HepG2 (cell line): ENCODE measurements around the gene RTEL1. TPM values are rescaled to one million over a fixed set of nuclear protein-coding genes. Genes with fewer than 3 reads are reported as not detected.

ENCODE experiments used
- CBX1 ChIP-seq: IDR thresholded peaks from one replicate; pipeline ENCODE4 v1.6.1; 2016; ENCODE audit warnings: antibody characterized with exemption, low read depth
- CCDC6 ChIP-seq: sonication (generic); formaldehyde crosslinking; IDR thresholded peaks from 2 replicates; pipeline ENCODE4 v1.8.1; 2022; ENCODE audit warnings: mild to moderate bottlenecking, missing genetic modification reagents, moderate library complexity
- ETV6 ChIP-seq: sonication (generic); formaldehyde crosslinking; conservative IDR thresholded peaks from 2 replicates; pipeline ENCODE4 v1.4.0; 2020; ENCODE audit warnings: missing genetic modification reagents
- MBD4 ChIP-seq: IDR thresholded peaks from 2 replicates; pipeline ENCODE4 v1.6.1; 2012; ENCODE audit warnings: low read length, inconsistent platforms, borderline replicate concordance
- MTA3 ChIP-seq: sonication (generic); formaldehyde crosslinking; IDR thresholded peaks from 2 replicates; pipeline ENCODE4 v1.4.0; 2020; ENCODE audit warnings: missing genetic modification reagents
- NFYC ChIP-seq: IDR thresholded peaks from 2 replicates; pipeline ENCODE4 v1.6.1; 2016; ENCODE audit warnings: missing genetic modification reagents, missing compliant biosample characterization
- RBFOX2 ChIP-seq: fragments of 200-400 bp; formaldehyde crosslinking; IDR thresholded peaks from 2 replicates; pipeline ENCODE4 v1.6.1; 2017; ENCODE audit warnings: low read depth, mild to moderate bottlenecking, low read length
- RORA ChIP-seq: sonication (generic); formaldehyde crosslinking; IDR thresholded peaks from 2 replicates; pipeline ENCODE4 v1.5.0; 2020; ENCODE audit warnings: mild to moderate bottlenecking, missing genetic modification reagents, moderate library complexity
- SIN3A ChIP-seq: IDR thresholded peaks from 2 replicates; pipeline ENCODE4 v1.6.1; 2011; ENCODE audit warnings: low read depth, mild to moderate bottlenecking, control low read depth, low read length, borderline replicate concordance
- SMAD1 ChIP-seq: sonication (generic); formaldehyde crosslinking; IDR thresholded peaks from 2 replicates; pipeline ENCODE4 v1.4.0; 2020; ENCODE audit warnings: missing genetic modification reagents, low read depth, mild to moderate bottlenecking, borderline replicate concordance
- SMARCE1 ChIP-seq: fragments of 450-650 bp; IDR thresholded peaks from 2 replicates; pipeline ENCODE4 v1.6.1; 2017; ENCODE audit warnings: borderline replicate concordance
- SMC3 ChIP-seq: IDR thresholded peaks from 2 replicates; pipeline ENCODE4 v1.6.1; 2011; ENCODE audit warnings: low read length, improper control_type of control experiment
- SPEN ChIP-seq: sonication (generic); formaldehyde crosslinking; IDR thresholded peaks from 2 replicates; pipeline ENCODE4 v1.5.1; 2020; ENCODE audit warnings: low read depth, mild to moderate bottlenecking, missing genetic modification reagents
- SRSF1 ChIP-seq: fragments of 200-400 bp; formaldehyde crosslinking; optimal IDR thresholded peaks from 2 replicates; pipeline ENCODE3; 2017; ENCODE audit warnings: mild to moderate bottlenecking, low read depth, low read length, moderate library complexity
- YEATS4 ChIP-seq: sonication (generic); formaldehyde crosslinking; IDR thresholded peaks from 2 replicates; pipeline ENCODE4 v1.4.0; 2020; ENCODE audit warnings: missing genetic modification reagents, borderline replicate concordance
- ZBTB1 ChIP-seq: sonication (generic); formaldehyde crosslinking; IDR thresholded peaks from 2 replicates; pipeline ENCODE4 v1.4.0; 2020; ENCODE audit warnings: missing genetic modification reagents, borderline replicate concordance
- ZBTB20 ChIP-seq: sonication (generic); formaldehyde crosslinking; IDR thresholded peaks from 2 replicates; pipeline ENCODE4 v1.8.1; 2023; ENCODE audit warnings: missing genetic modification reagents, low read depth, mild to moderate bottlenecking, borderline replicate concordance
- ZNF235 ChIP-seq: sonication (generic); formaldehyde crosslinking; IDR thresholded peaks from 2 replicates; pipeline ENCODE4 v1.8.1; 2023; ENCODE audit warnings: mild to moderate bottlenecking, missing genetic modification reagents, borderline replicate concordance
- ZNF292 ChIP-seq: sonication (generic); formaldehyde crosslinking; IDR thresholded peaks from 2 replicates; pipeline ENCODE4 v1.8.1; 2022; ENCODE audit warnings: mild to moderate bottlenecking, low read depth, missing genetic modification reagents, borderline replicate concordance
- ZNF543 ChIP-seq: sonication (generic); formaldehyde crosslinking; IDR thresholded peaks from 2 replicates; pipeline ENCODE4 v1.4.0; 2020; ENCODE audit warnings: mild to moderate bottlenecking, missing genetic modification reagents
- ZNF713 ChIP-seq: sonication (generic); formaldehyde crosslinking; IDR thresholded peaks from 2 replicates; pipeline ENCODE4 v1.4.0; 2020; ENCODE audit warnings: mild to moderate bottlenecking, missing genetic modification reagents
- ZSCAN30 ChIP-seq: sonication (generic); formaldehyde crosslinking; IDR thresholded peaks from 2 replicates; pipeline ENCODE4 v1.5.0; 2020; ENCODE audit warnings: mild to moderate bottlenecking, missing genetic modification reagents
- polyA plus RNA-seq, 8 experiments: library from polyadenylated mRNA; depleted of rRNA in 3 of 8; stranded (reverse) in 7 of 8; unstranded in 1 of 8; fragments of >200 nt; fragmentation: Illumina TruSeq in 4 of 8; extraction: Trizol in 4 of 8; gene quantifications; 2 replicates each; pipeline versions ENCODE4 v1.2.1 to v1.2.3, GENCODE V29; 2011 to 2016; ENCODE audit warnings: low read depth in 4 of 8, missing spikeins in 1 of 8, mixed read lengths in 1 of 8; ENCODE audit not compliant: insufficient read depth in 1 of 8
- total RNA-seq, 5 experiments: library from RNA; depleted of rRNA; stranded (reverse); fragments of >200 nt; fragmentation: Illumina TruSeq; extraction: Trizol; gene quantifications; 2 replicates each; pipeline ENCODE4 v1.2.3, GENCODE V29; 2016; ENCODE audit warnings: low read depth in 1 of 5
- TF ChIP-seq, protein P1 (sequence below): sonication (generic); formaldehyde crosslinking; IDR thresholded peaks from 2 replicates; pipeline ENCODE4 v1.9.0; 2021; ENCODE audit warnings: missing genetic modification reagents, mild to moderate bottlenecking, borderline replicate concordance
- TF ChIP-seq, protein P2 (sequence below): sonication (generic); formaldehyde crosslinking; IDR thresholded peaks from 2 replicates; pipeline ENCODE4 v1.9.0; 2021; ENCODE audit warnings: missing genetic modification reagents, borderline replicate concordance
- TF ChIP-seq, protein P3 (sequence below): IDR thresholded peaks from 2 replicates; pipeline ENCODE4 v1.6.1; 2016; ENCODE audit warnings: low read depth
- TF ChIP-seq, protein P4 (sequence below): IDR thresholded peaks from 2 replicates; pipeline ENCODE4 v1.6.1; 2016; ENCODE audit warnings: missing compliant biosample characterization, missing genetic modification reagents, borderline replicate concordance

Gene RTEL1
- total and polyA plus RNA-seq, 2 of the 13 experiments (the other 11 are each of a cell fraction or from before 2014, with no cell fraction given), result 21.8 to 36.4 TPM

DNA sequence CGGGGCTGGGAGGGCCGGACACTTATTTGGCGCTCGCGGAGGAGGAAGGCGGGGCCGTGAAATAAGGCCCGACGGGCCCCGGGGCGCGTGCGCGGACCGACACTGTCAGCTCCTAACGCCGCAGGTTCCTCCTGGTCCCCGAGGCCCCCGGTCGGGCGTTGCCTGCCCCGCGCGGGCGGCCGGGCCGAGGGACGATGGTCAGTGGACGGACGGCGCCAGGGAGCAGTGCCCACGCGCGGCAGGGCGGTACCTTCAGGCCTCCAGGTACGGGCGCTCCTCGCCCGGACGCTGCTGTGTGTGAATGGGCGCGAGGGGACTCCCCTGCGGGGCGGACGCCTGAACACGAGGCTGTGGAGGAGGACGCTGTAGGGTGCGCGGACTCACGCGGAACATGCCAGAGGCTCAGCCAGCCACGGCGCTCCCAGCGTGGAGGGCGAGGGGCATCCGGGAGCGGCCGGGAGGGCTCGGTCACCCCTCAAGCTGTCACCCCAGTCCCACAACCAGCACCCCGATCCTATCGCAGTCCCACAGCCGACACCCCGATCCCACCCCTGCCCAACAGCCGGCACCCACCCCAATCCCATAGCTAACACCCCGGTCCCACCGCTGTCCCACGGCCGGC, 30.9 kb upstream of the RTEL1 start (continued):
- TF ChIP-seq ZBTB1 (0 out of 2 replicates have a peak, but pooled peaks have one; percentile 42), YEATS4 (CRISPR knock-in tag) (peak; percentile 91), SRSF1 (peak; percentile 39), SPEN (CRISPR knock-in tag) (peak; percentile 95), ETV6 (CRISPR knock-in tag) (peak; percentile 96), RORA (no peak), ZNF292 (no peak), MBD4 (no peak), ZNF543 (CRISPR knock-in tag) (0 out of 2 replicates have a peak, but pooled peaks have one; percentile 61), SMAD1 (CRISPR knock-in tag) (peak; percentile 98), MTA3 (CRISPR knock-in tag) (no peak), ZNF713 (CRISPR knock-in tag) (peak; percentile 92), SIN3A (peak; percentile 62; the same call in 1 of the 2 replicates), ZSCAN30 (CRISPR knock-in tag) (no peak), SMARCE1 (no peak), ZBTB20 (CRISPR knock-in tag) (peak; percentile 76), ZNF235 (CRISPR knock-in tag) (peak; percentile 95; the same call in 1 of the 2 replicates), SMC3 (no peak), NFYC (CRISPR knock-in tag) (0 out of 2 replicates have a peak, but pooled peaks have one; percentile 11), CBX1 (no peak), RBFOX2 (peak; percentile 95), CCDC6 (CRISPR knock-in tag) (peak; percentile 89; the same call in 1 of the 2 replicates)
- TF ChIP-seq, protein P1, sequence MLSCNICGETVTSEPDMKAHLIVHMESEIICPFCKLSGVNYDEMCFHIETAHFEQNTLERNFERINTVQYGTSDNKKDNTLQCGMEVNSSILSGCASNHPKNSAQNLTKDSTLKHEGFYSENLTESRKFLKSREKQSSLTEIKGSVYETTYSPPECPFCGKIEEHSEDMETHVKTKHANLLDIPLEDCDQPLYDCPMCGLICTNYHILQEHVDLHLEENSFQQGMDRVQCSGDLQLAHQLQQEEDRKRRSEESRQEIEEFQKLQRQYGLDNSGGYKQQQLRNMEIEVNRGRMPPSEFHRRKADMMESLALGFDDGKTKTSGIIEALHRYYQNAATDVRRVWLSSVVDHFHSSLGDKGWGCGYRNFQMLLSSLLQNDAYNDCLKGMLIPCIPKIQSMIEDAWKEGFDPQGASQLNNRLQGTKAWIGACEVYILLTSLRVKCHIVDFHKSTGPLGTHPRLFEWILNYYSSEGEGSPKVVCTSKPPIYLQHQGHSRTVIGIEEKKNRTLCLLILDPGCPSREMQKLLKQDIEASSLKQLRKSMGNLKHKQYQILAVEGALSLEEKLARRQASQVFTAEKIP (CRISPR knock-in tag), result no peak
- TF ChIP-seq, protein P2, sequence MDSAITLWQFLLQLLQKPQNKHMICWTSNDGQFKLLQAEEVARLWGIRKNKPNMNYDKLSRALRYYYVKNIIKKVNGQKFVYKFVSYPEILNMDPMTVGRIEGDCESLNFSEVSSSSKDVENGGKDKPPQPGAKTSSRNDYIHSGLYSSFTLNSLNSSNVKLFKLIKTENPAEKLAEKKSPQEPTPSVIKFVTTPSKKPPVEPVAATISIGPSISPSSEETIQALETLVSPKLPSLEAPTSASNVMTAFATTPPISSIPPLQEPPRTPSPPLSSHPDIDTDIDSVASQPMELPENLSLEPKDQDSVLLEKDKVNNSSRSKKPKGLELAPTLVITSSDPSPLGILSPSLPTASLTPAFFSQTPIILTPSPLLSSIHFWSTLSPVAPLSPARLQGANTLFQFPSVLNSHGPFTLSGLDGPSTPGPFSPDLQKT (CRISPR knock-in tag), result peak; percentile 85; the same call in 1 of the 2 replicates
- TF ChIP-seq, protein P3, sequence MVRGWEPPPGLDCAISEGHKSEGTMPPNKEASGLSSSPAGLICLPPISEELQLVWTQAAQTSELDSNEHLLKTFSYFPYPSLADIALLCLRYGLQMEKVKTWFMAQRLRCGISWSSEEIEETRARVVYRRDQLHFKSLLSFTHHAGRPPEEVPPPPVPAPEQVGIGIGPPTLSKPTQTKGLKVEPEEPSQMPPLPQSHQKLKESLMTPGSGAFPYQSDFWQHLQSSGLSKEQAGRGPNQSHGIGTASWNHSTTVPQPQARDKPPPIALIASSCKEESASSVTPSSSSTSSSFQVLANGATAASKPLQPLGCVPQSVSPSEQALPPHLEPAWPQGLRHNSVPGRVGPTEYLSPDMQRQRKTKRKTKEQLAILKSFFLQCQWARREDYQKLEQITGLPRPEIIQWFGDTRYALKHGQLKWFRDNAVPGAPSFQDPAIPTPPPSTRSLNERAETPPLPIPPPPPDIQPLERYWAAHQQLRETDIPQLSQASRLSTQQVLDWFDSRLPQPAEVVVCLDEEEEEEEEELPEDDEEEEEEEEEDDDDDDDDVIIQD (CRISPR knock-in tag), result peak; percentile 25; the same call in 1 of the 2 replicates
- TF ChIP-seq, protein P4, sequence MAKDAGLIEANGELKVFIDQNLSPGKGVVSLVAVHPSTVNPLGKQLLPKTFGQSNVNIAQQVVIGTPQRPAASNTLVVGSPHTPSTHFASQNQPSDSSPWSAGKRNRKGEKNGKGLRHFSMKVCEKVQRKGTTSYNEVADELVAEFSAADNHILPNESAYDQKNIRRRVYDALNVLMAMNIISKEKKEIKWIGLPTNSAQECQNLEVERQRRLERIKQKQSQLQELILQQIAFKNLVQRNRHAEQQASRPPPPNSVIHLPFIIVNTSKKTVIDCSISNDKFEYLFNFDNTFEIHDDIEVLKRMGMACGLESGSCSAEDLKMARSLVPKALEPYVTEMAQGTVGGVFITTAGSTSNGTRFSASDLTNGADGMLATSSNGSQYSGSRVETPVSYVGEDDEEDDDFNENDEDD (CRISPR knock-in tag), result peak; percentile 86
